Measurements from ENCODE around the gene MAD1L1. TPM values are rescaled to one million over a fixed set of nuclear protein-coding genes. Genes with fewer than 3 reads are reported as not detected.

MAD1L1 gene
- total RNA-seq, 1 experiment from 2014 or later = 50.8 TPM

DNA sequence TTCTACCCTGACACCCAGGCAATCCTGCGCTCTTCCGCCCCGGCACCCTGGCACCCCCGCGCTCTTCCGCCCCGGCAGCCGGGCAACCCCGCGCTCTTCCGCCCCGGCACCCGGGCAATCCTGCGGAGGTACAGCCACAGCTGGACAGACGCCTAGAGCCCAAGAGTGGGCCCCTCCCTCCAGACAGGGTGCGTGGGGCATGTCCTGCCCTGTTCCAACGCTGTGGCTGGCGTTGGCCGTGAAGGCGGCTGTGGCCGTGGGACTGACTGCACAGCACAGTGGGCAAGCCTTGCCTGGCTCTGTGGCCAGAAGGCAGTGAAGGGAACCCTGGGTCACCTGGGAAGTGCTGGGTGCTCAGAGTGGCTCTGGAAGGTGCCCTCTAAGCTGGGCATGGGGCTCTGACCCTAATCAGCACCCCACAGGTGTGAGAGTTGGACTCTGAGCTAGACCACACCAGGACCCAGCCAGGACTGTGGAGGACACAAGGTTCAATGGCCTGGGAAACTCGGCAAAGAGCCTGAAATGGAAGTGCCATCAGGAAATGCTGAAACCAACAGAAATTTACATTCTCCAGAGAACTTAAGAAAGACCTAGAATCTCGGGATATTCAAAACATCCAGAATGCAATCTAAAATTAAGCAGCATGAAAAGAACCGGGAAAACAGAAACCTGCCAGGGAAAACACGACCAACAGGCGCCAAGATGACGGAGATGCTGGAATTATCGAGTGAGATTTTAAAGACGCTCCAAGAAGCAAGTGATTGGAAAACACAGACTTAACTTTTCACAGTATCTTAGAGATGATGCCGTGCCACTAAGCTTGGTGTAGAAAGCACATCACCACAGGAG lies 309.1 kb downstream of the MAD1L1 start:
- Histone ChIP-seq H3K4me2 (no peak overlapping the region), H3K79me2 (ENCODE audit: low read depth) (no peaks in the 10 kb centered on the region), H3K4me3 (no peak overlapping the region), H4K20me1 (ENCODE audit: insufficient read depth) (peaks cover 6% of the 10 kb centered on the region), H3K27me3 (ENCODE audit: insufficient read depth, low read depth) (no peaks in the 10 kb centered on the region), H3K9me2 (ENCODE audit: insufficient read depth) (no peaks in the 10 kb centered on the region), H3K27ac (no peak overlapping the region), H3K4me1 (replicated peaks; ENCODE audit: insufficient read depth) (no peaks in the 10 kb centered on the region), H2AFZ (no peak overlapping the region), H3K36me3 (ENCODE audit: low read depth) (no peaks in the 10 kb centered on the region), H3F3A (ENCODE audit: insufficient read depth, low read depth) (no peaks in the 10 kb centered on the region), H3K9me3 (ENCODE audit: insufficient read depth, low read depth) (no peaks in the 10 kb centered on the region)
- POLR2A ChIA-PET (ENCODE audit: unreplicated experiment) = no interaction called here
- no TSS peak for BruUV-seq (replicated peaks)
- intact Hi-C loops (cut with micrococcal nuclease; ENCODE audit: unreplicated experiment) = no loop called here
- CTCF ChIA-PET = no interaction called here
- DNase-seq = no peak
- TF ChIP-seq, protein P1, sequence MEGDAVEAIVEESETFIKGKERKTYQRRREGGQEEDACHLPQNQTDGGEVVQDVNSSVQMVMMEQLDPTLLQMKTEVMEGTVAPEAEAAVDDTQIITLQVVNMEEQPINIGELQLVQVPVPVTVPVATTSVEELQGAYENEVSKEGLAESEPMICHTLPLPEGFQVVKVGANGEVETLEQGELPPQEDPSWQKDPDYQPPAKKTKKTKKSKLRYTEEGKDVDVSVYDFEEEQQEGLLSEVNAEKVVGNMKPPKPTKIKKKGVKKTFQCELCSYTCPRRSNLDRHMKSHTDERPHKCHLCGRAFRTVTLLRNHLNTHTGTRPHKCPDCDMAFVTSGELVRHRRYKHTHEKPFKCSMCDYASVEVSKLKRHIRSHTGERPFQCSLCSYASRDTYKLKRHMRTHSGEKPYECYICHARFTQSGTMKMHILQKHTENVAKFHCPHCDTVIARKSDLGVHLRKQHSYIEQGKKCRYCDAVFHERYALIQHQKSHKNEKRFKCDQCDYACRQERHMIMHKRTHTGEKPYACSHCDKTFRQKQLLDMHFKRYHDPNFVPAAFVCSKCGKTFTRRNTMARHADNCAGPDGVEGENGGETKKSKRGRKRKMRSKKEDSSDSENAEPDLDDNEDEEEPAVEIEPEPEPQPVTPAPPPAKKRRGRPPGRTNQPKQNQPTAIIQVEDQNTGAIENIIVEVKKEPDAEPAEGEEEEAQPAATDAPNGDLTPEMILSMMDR (conservative IDR thresholded peaks at IDR 0.05) = no peak
- no peak for TF ChIP-seq EZH2 (IDR thresholded peaks at IDR 0.05; ENCODE audit: low read depth)

DNA sequence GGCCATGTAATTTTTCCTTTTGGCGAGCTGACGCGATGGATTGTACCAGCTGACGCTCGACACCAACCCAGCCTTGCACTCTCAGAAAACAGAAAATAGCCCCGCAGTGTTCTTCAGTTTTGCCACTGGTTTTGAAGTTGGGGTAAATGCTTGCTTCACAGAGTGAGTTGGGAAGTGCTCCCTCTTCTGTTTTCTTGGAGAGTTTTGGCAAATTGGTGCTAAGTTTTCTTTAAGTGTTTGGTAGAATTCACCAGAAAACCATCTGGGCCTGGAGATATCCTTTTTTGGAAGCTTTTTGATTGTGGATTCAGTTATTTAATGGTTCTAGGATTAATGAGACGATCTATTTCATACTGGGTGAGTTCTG lies 309.9 kb downstream of the MAD1L1 start:
- ChIA-PET POLR2A (ENCODE audit: unreplicated experiment) (no interaction called here), CTCF (no interaction called here)
- Histone ChIP-seq H4K20me1 (ENCODE audit: insufficient read depth) (peaks cover 6% of the 10 kb centered on the region), H3F3A (ENCODE audit: insufficient read depth, low read depth) (no peaks in the 10 kb centered on the region), H3K9me3 (ENCODE audit: insufficient read depth, low read depth) (no peaks in the 10 kb centered on the region), H3K36me3 (ENCODE audit: low read depth) (no peaks in the 10 kb centered on the region), H3K4me2 (no peak overlapping the region), H3K9me2 (ENCODE audit: insufficient read depth) (no peaks in the 10 kb centered on the region), H2AFZ (no peak overlapping the region), H3K4me1 (replicated peaks; ENCODE audit: insufficient read depth) (no peaks in the 10 kb centered on the region), H3K27me3 (ENCODE audit: insufficient read depth, low read depth) (no peaks in the 10 kb centered on the region), H3K27ac (no peak overlapping the region), H3K79me2 (ENCODE audit: low read depth) (no peaks in the 10 kb centered on the region), H3K4me3 (no peak overlapping the region)
- no peak for DNase-seq
- intact Hi-C loops (cut with micrococcal nuclease; ENCODE audit: unreplicated experiment) = no loop called here
- TF ChIP-seq, protein P1 (conservative IDR thresholded peaks at IDR 0.05) = no peak; the same call in 1 of the 2 replicates
- TF ChIP-seq EZH2 (IDR thresholded peaks at IDR 0.05; ENCODE audit: low read depth) = no peak
- BruUV-seq (replicated peaks) = no TSS peak

DNA sequence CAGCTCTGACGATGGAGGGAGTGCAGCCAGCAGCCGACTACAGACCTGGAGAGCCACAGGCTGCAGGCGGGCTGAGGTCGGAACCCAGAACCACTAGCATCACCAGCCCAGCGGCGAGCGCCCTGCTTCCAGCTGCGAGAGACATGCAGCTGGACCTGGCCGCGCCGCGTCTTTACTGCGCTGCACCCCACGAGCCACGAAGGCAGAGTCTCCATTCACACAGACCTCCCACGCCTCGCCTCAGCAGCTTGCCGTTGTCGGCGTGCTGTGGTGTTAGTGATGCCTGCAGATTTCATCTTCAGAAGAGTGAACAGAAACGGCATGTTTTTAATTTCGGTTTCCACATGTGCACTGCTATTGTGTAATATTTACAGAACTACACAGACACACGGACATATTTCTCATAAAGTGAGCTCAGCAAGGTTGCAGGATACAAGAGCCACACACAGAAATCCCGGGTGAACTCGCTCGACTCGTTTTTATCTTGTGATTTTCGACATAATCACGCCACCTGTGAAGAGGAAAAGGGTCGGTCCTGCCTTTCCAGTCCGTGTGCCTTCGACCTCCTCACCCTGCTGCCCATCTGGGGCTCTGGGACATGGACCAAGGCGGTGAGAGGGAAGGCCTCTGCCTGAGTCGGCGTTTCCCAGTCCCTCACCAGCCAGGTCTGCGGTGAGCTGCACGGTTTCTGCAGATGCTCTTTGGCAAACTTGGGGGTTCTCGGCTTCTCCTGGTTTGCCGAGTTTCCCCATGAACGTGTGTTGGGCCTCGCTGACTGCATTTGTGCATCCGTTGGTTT lies 310.5 kb downstream of the MAD1L1 start:
- Histone ChIP-seq H3K4me2 (no peak overlapping the region), H3K9me2 (ENCODE audit: insufficient read depth) (no peaks in the 10 kb centered on the region), H2AFZ (no peak overlapping the region), H4K20me1 (ENCODE audit: insufficient read depth) (peaks cover 5% of the 10 kb centered on the region), H3K4me3 (no peak overlapping the region), H3K4me1 (replicated peaks; ENCODE audit: insufficient read depth) (no peaks in the 10 kb centered on the region), H3K27ac (no peak overlapping the region), H3K36me3 (ENCODE audit: low read depth) (no peaks in the 10 kb centered on the region), H3K9me3 (ENCODE audit: insufficient read depth, low read depth) (no peaks in the 10 kb centered on the region), H3F3A (ENCODE audit: insufficient read depth, low read depth) (no peaks in the 10 kb centered on the region), H3K27me3 (ENCODE audit: insufficient read depth, low read depth) (no peaks in the 10 kb centered on the region), H3K79me2 (ENCODE audit: low read depth) (no peaks in the 10 kb centered on the region)
- intact Hi-C loops (cut with micrococcal nuclease; ENCODE audit: unreplicated experiment) = no loop called here
- no TSS peak for BruUV-seq (replicated peaks)
- no peak for DNase-seq
- ChIA-PET CTCF (no interaction called here), POLR2A (ENCODE audit: unreplicated experiment) (no interaction called here)
- no peak for TF ChIP-seq EZH2 (IDR thresholded peaks at IDR 0.05; ENCODE audit: low read depth)
- TF ChIP-seq, protein P1 (conservative IDR thresholded peaks at IDR 0.05) = no peak

Data from PC-9 (cell line).